GM12878 (cell line): ENCODE measurements around the gene NPAS3. TPM values are rescaled to one million over a fixed set of nuclear protein-coding genes. Genes with fewer than 3 reads are reported as not detected.

ENCODE experiments used
- ATAC-seq: fragments of 200-7000 bp; cut with Tn5 transposase; 3 replicates; pipeline ENCODE4 v1.9.1; 2020; ENCODE audit warnings: mild to moderate bottlenecking, moderate library complexity
- BruUV-seq: library from RNA; stranded (reverse); fragments of 400-500 nt; replicated peaks from 2 replicates; lab custom pipeline; 2021; lab: Mats Ljungman, UMichigan
- CTCF ChIA-PET: fragments of 300-600 bp; sonication (Branson Sonifier 250); formaldehyde crosslinking; extraction: SDS; loops from one replicate; lab custom pipeline; 2021; ENCODE audit warnings: inconsistent platforms; lab: Yijun Ruan, JAX
- POLR2A ChIA-PET: fragments of 350-600 bp; formaldehyde crosslinking; extraction: SDS; loops from one replicate; lab custom pipeline; 2021; ENCODE audit warnings: inconsistent platforms; lab: Charles Lee
- RAD21 ChIA-PET: fragments of 300-600 bp; sonication (Branson Sonifier 250); formaldehyde crosslinking; loops from one replicate; lab custom pipeline; 2023; ENCODE audit warnings: antibody characterized with exemption; ENCODE audit not compliant: unreplicated experiment; lab: Charles Lee
- SMC1A ChIA-PET: fragments of 300-600 bp; sonication (Branson Sonifier 250); formaldehyde crosslinking; loops from one replicate; lab custom pipeline; 2023; ENCODE audit not compliant: unreplicated experiment, uncharacterized antibody; lab: Charles Lee
- DNase-seq: peaks from one replicate; pipeline ENCODE4 v3.0.0-alpha.2; 2011; ENCODE audit warnings: low read depth, low spot score
- FAIRE-seq: peaks from 3 replicates; lab custom pipeline; 2011; peaks lifted over from hg19 to GRCh38; lab: Jason Lieb, UNC
- H2AFZ ChIP-seq: 2 replicates; pipeline ENCODE4 v1.6.0; 2011; ENCODE audit warnings: low read depth, low read length, control low read depth; ENCODE audit not compliant: control insufficient read depth
- H3K27ac ChIP-seq: 2 replicates; pipeline ENCODE4 v1.5.1; 2011; ENCODE audit warnings: control low read depth; ENCODE audit not compliant: control insufficient read depth, insufficient read depth
- H3K27me3 ChIP-seq, 2 experiments: replicated peaks in 1 of 2; 2 replicates each; pipeline versions ENCODE4 v1.6.0 to v1.6.1; 2011; ENCODE audit warnings: low read length in 1 of 2; ENCODE audit not compliant: control insufficient read depth in 2 of 2, insufficient read depth in 2 of 2
- H3K36me3 ChIP-seq, 2 experiments: 2 replicates each; pipeline ENCODE4 v1.5.1; 2011; ENCODE audit warnings: low read length in 1 of 2; ENCODE audit not compliant: control insufficient read depth in 2 of 2, insufficient read depth in 2 of 2
- H3K4me1 ChIP-seq: 2 replicates; pipeline ENCODE4 v1.6.1; 2011; ENCODE audit warnings: mild to moderate bottlenecking, low read length, moderate library complexity, mixed read lengths; ENCODE audit not compliant: control insufficient read depth, insufficient read depth
- H3K4me2 ChIP-seq: 2 replicates; pipeline ENCODE4 v1.6.0; 2011; ENCODE audit warnings: control low read depth; ENCODE audit not compliant: control insufficient read depth, insufficient read depth
- H3K4me3 ChIP-seq: fragments of 200-600 bp; sonication (generic); 2 replicates; pipeline ENCODE4 v1.5.1; 2016
- H3K79me2 ChIP-seq: 2 replicates; pipeline ENCODE4 v1.6.0; 2011; ENCODE audit warnings: low read length; ENCODE audit not compliant: control insufficient read depth, insufficient read depth
- H3K9ac ChIP-seq: 2 replicates; pipeline ENCODE4 v1.8.0; 2011; ENCODE audit warnings: low read length, control low read depth, mixed read lengths; ENCODE audit not compliant: control insufficient read depth, insufficient read depth
- H3K9me3 ChIP-seq: replicated peaks from 3 replicates; pipeline ENCODE4 v1.5.1; 2011; ENCODE audit warnings: mild to moderate bottlenecking, low read length; ENCODE audit not compliant: control insufficient read depth, insufficient read depth
- H4K20me1 ChIP-seq: 2 replicates; pipeline ENCODE4 v1.6.0; 2011; ENCODE audit not compliant: control insufficient read depth, insufficient read depth
- ASH2L ChIP-seq: fragments of 300-600, 200-600 bp; sonication (generic); IDR thresholded peaks from 2 replicates; pipeline ENCODE4 v1.6.1; 2017; ENCODE audit warnings: low read depth, mild to moderate bottlenecking, borderline replicate concordance
- CHD2 ChIP-seq: IDR thresholded peaks from 2 replicates; pipeline ENCODE4 v1.6.1; 2011; ENCODE audit warnings: low read depth, low read length, improper control_type of control experiment, borderline replicate concordance
- CTCF ChIP-seq, 3 experiments: IDR thresholded peaks in 2 of 3; conservative IDR thresholded peaks in 1 of 3; 2 replicates each; pipeline ENCODE4 v1.5.1; 2011; ENCODE audit warnings: low read depth in 3 of 3, low read length in 3 of 3, mild to moderate bottlenecking in 3 of 3, control low read depth in 2 of 3, moderate library complexity in 2 of 3, inconsistent platforms in 1 of 3, mixed read lengths in 1 of 3; ENCODE audit not compliant: control insufficient read depth in 2 of 3, insufficient read depth in 1 of 3; ENCODE audit errors: extremely low read depth in 1 of 3
- CUX1 ChIP-seq: IDR thresholded peaks from 2 replicates; pipeline ENCODE4 v1.6.1; 2012; ENCODE audit warnings: improper control_type of control experiment, low read depth, low read length; ENCODE audit not compliant: insufficient replicate concordance
- EP300 ChIP-seq, 2 experiments: fragments of 150-350 bp in 1 of 2; IDR thresholded peaks; 2 replicates each; pipeline ENCODE4 v1.6.1; 2011 to 2012; ENCODE audit warnings: low read depth in 2 of 2, low read length in 2 of 2, borderline replicate concordance in 1 of 2, improper control_type of control experiment in 1 of 2, inconsistent platforms in 1 of 2; ENCODE audit not compliant: control insufficient read depth in 1 of 2
- ESRRA ChIP-seq: IDR thresholded peaks from 2 replicates; pipeline ENCODE4 v1.6.1; 2012; ENCODE audit warnings: mild to moderate bottlenecking, low read length, improper control_type of control experiment
- FOS ChIP-seq: IDR thresholded peaks from 3 replicates; pipeline ENCODE4 v1.6.1; 2011; ENCODE audit warnings: borderline replicate concordance; ENCODE audit not compliant: insufficient read length; ENCODE audit errors: extremely low read depth
- IRF3 ChIP-seq: fragments of 450-650 bp; IDR thresholded peaks from 2 replicates; pipeline ENCODE4 v1.6.1; 2014; ENCODE audit warnings: mild to moderate bottlenecking
- JUND ChIP-seq: IDR thresholded peaks from 2 replicates; pipeline ENCODE4 v1.6.1; 2012; ENCODE audit warnings: low read depth, mild to moderate bottlenecking, low read length, improper control_type of control experiment, moderate library complexity
- MTA2 ChIP-seq: fragments of 450-650 bp; IDR thresholded peaks from 2 replicates; pipeline ENCODE4 v1.6.1; 2016; ENCODE audit warnings: low read depth, mild to moderate bottlenecking, moderate library complexity
- NFXL1 ChIP-seq: fragments of 450-650 bp; IDR thresholded peaks from 2 replicates; pipeline ENCODE4 v1.6.1; 2017; ENCODE audit warnings: antibody characterized with exemption, mild to moderate bottlenecking, borderline replicate concordance
- POLR2A ChIP-seq: IDR thresholded peaks from 2 replicates; pipeline ENCODE4 v1.6.1; 2011; ENCODE audit warnings: low read depth, mild to moderate bottlenecking, low read length
- TCF7 ChIP-seq: IDR thresholded peaks from 2 replicates; pipeline ENCODE4 v1.6.1; 2014; ENCODE audit warnings: antibody characterized with exemption, borderline replicate concordance
- WGBS: methylation state at CpG from one replicate; pipeline ENCODE4 v1.1.6; 2016; ENCODE audit warnings: low lambda C conversion rate; ENCODE audit not compliant: insufficient replicate concordance, insufficient coverage; ENCODE audit errors: missing lambda C conversion rate; 5-methylcytosine and 5-hydroxymethylcytosine counted together
- in situ Hi-C: fragments of 300-500 bp; cut with MboI; formaldehyde crosslinking; loops from 9 replicates; pipeline ENCODE4 v1.14.3; 2018; ENCODE audit warnings: mixed read lengths
- intact Hi-C: fragments of 100-400 bp; cut with micrococcal nuclease; formaldehyde crosslinking; loops from one replicate; pipeline ENCODE4 v1.14.2; 2022; ENCODE audit not compliant: unreplicated experiment
- polyA plus RNA-seq, 11 experiments: library from polyadenylated mRNA; depleted of rRNA in 4 of 11; unstranded in 6 of 11; stranded (reverse) in 5 of 11; fragments of >200 nt; fragmentation: Nextera tagmentation in 4 of 11; fragmentation: Illumina TruSeq in 1 of 11; extraction: Ambion mirVana in 4 of 11; extraction: Trizol in 1 of 11; gene quantifications; 1 replicate in 1 of 11; 2 replicates in 10 of 11; pipeline versions ENCODE4 v1.2.1 to v1.2.3, GENCODE V29; 2011 to 2016; ENCODE audit warnings: inconsistent platforms in 2 of 11, missing spikeins in 2 of 11, low read depth in 1 of 11
- total RNA-seq, 4 experiments: library from RNA; depleted of rRNA in 3 of 4; stranded (reverse); fragments of >200 nt in 3 of 4; fragmentation: Illumina TruSeq in 1 of 4; extraction: Trizol in 1 of 4; gene quantifications; 2 replicates each; pipeline versions ENCODE4 v1.2.1 to v1.2.3, GENCODE V29; 2013 to 2021

NPAS3 gene
- total and polyA plus RNA-seq, 10 of the 15 experiments (the other 5 are each of a cell fraction or from before 2014, with no cell fraction given), result under 0.01 to 2.7 (median 0.03) TPM; not detected in 6

GRCh38 chr14:33762161-33762851, 823.6 kb downstream of the NPAS3 start:
- ChIA-PET RAD21 (no interaction called here), SMC1A (interaction anchor here (0.7 to 1.6 kb wide), 3 partner anchors 10 to 274 kb away, joined by 3 to 4 read pairs (median 3); no protein-coding TSS in a partner anchor), CTCF (interaction anchor here (0.5 kb wide), 1 partner anchor 79 kb away, joined by 3 read pairs; no protein-coding TSS in a partner anchor), POLR2A (no interaction called here)
- Histone ChIP-seq H3K27ac (no peak overlapping the region), H3K4me1 (no peaks in the 10 kb centered on the region), H3K27me3 (no peaks in the 10 kb centered on the region), H4K20me1 (no peaks in the 10 kb centered on the region), H3K36me3 (no peaks in the 10 kb centered on the region), H3K4me3 (no peak overlapping the region), H3K79me2 (no peaks in the 10 kb centered on the region), H3K9ac (no peak overlapping the region), H2AFZ (no peak overlapping the region), H3K9me3 (no peaks in the 10 kb centered on the region), H3K4me2 (no peak overlapping the region)
- DNase-seq, result no peak
- WGBS, result 23% methylated on average over 4 of the region's 4 CpGs
- intact Hi-C loops (no loop called here), in situ Hi-C loops (no loop called here)
- FAIRE-seq, result no peak
- ATAC-seq, result no peak
- no TSS peak for BruUV-seq
- no peak for TF ChIP-seq CUX1
- TF ChIP-seq ESRRA, result no peak
- TF ChIP-seq MTA2, result no peak
- TF ChIP-seq TCF7, result no peak
- TF ChIP-seq CTCF (IDR thresholded peaks at IDR 0.05 in 2 of 3, conservative IDR thresholded peaks at IDR 0.05 in 1 of 3; ENCODE audit: control insufficient read depth in 2 of 3, extremely low read depth in 1 of 3, insufficient read depth in 1 of 3, low read depth in 3 of 3, low read length in 3 of 3), result no peak
- no peak for TF ChIP-seq CHD2
- no peak for TF ChIP-seq FOS
- TF ChIP-seq POLR2A, result no peak
- TF ChIP-seq IRF3, result no peak
- no peak for TF ChIP-seq JUND
- no peak for TF ChIP-seq ASH2L
- no peak for TF ChIP-seq NFXL1
- no peak for TF ChIP-seq EP300 (IDR thresholded peaks at IDR 0.05; ENCODE audit: borderline replicate concordance in 1 of 2, control insufficient read depth in 1 of 2, low read depth in 2 of 2, low read length in 2 of 2)
